HG02759 (cell line): ENCODE measurements around the gene KMT5C.

Experiments used
- ATAC-seq: cut with Tn5 transposase; IDR thresholded peaks from one replicate; pipeline ENCODE4 v1.9.1; 2021; ENCODE audit warnings: mild to moderate bottlenecking, moderate library complexity; ENCODE audit not compliant: unreplicated experiment

KMT5C gene

GRCh38 chr19:55362990-55363716, 23.5 kb downstream of the KMT5C start, which contains the start of gene GARIN5B:
TSS of gene GARIN5B (minus strand) at chr19:55363260. CDS start at chr19:55363066, 194 bp downstream.
- no peak for ATAC-seq

GRCh38 chr19:55365245-55365644, 25.6 kb downstream of the KMT5C start:
- no peak for ATAC-seq

- ATAC-seq: no peak
Measured at GRCh38 chr19:55365964-55366363, 26.3 kb downstream of the KMT5C start.

GRCh38 chr19:55366790-55367189, 27.1 kb downstream of the KMT5C start:
- no peak for ATAC-seq

GRCh38 chr19:55368106-55368505, 28.4 kb downstream of the KMT5C start:
- no peak for ATAC-seq

- ATAC-seq: no peak
Measured at GRCh38 chr19:55368701-55369563, 29.3 kb downstream of the KMT5C start.

GRCh38 chr19:55369653-55370304, 30.1 kb downstream of the KMT5C start:
- no peak for ATAC-seq

GRCh38 chr19:55370305-55370988, 30.8 kb downstream of the KMT5C start, which contains the start of gene IL11:
TSS of gene IL11 (minus strand) at chr19:55370463. CDS start at chr19:55370310, 153 bp downstream.
- no peak for ATAC-seq

GRCh38 chr19:55372316-55373081, 32.8 kb downstream of the KMT5C start:
- ATAC-seq: no peak

- no peak for ATAC-seq
Measured at GRCh38 chr19:55373306-55373992, 33.8 kb downstream of the KMT5C start.

- no peak for ATAC-seq
Measured at GRCh38 chr19:55373993-55374757, 34.5 kb downstream of the KMT5C start.

GRCh38 chr19:55376241-55376933, 36.7 kb downstream of the KMT5C start, which contains the start of gene TMEM190:
TSS of gene TMEM190 (plus strand) at chr19:55376826. CDS start at chr19:55376854, 28 bp downstream.
- ATAC-seq: no peak

GRCh38 chr19:55377356-55378131, 37.9 kb downstream of the KMT5C start:
- ATAC-seq: no peak

GRCh38 chr19:55379174-55379573, 39.5 kb downstream of the KMT5C start:
- no peak for ATAC-seq

GRCh38 chr19:55382013-55382412, 42.3 kb downstream of the KMT5C start:
- no peak for ATAC-seq

GRCh38 chr19:55382522-55383054, 42.9 kb downstream of the KMT5C start:
- ATAC-seq: no peak
